GM18508 (cell line): Measurements from ENCODE around the gene KIF12.

Experiments used
- ATAC-seq: cut with Tn5 transposase; IDR thresholded peaks from one replicate; pipeline ENCODE4 v1.9.1; 2021; ENCODE audit warnings: moderate number of reproducible peaks; ENCODE audit not compliant: insufficient read depth, unreplicated experiment

The KIF12 gene

GRCh38 chr9:114108016-114108833 is 9.1 kb upstream of the KIF12 start:
- ATAC-seq = no peak

- no peak for ATAC-seq
Measured at GRCh38 chr9:114107286-114108001, 8.4 kb upstream of the KIF12 start.

- no peak for ATAC-seq
Measured at GRCh38 chr9:114105236-114105635, 6.1 kb upstream of the KIF12 start.

- ATAC-seq = no peak
Measured at GRCh38 chr9:114102484-114102883, 3.4 kb upstream of the KIF12 start.

- ATAC-seq = no peak
Measured at GRCh38 chr9:114100536-114100935, 1.4 kb upstream of the KIF12 start.

GRCh38 chr9:114099669-114100270 is 678 bp upstream of the KIF12 start:
- ATAC-seq = no peak

- ATAC-seq = no peak
Measured at GRCh38 chr9:114098021-114098935, 814 bp downstream of the KIF12 start.

- ATAC-seq = no peak
Measured at GRCh38 chr9:114097613-114098020, 1.5 kb downstream of the KIF12 start.

- ATAC-seq = no peak
Measured at GRCh38 chr9:114096866-114097612, 2.1 kb downstream of the KIF12 start.

GRCh38 chr9:114096041-114096511 is 3.0 kb downstream of the KIF12 start:
- ATAC-seq = no peak

- ATAC-seq = no peak
Measured at GRCh38 chr9:114094971-114095370, 4.1 kb downstream of the KIF12 start.

GRCh38 chr9:114093761-114094505 is 5.2 kb downstream of the KIF12 start:
- ATAC-seq = no peak

- no peak for ATAC-seq
Measured at GRCh38 chr9:114093031-114093471, 6.0 kb downstream of the KIF12 start.

- no peak for ATAC-seq
Measured at GRCh38 chr9:114092336-114092735, 6.8 kb downstream of the KIF12 start.

- no peak for ATAC-seq
Measured at GRCh38 chr9:114091711-114092110, 7.4 kb downstream of the KIF12 start.

- ATAC-seq = no peak
Measured at GRCh38 chr9:114090798-114091197, 8.3 kb downstream of the KIF12 start.

- no peak for ATAC-seq
Measured at GRCh38 chr9:114089206-114089840, 9.8 kb downstream of the KIF12 start.

GRCh38 chr9:114088571-114089170 is 10.4 kb downstream of the KIF12 start:
- ATAC-seq = no peak
